Measurements from ENCODE around the gene TOX3. TPM values are rescaled to one million over a fixed set of nuclear protein-coding genes. Genes with fewer than 3 reads are reported as not detected.

The TOX3 gene
- total RNA-seq, 1 experiment from 2014 or later: 20.2 TPM

DNA sequence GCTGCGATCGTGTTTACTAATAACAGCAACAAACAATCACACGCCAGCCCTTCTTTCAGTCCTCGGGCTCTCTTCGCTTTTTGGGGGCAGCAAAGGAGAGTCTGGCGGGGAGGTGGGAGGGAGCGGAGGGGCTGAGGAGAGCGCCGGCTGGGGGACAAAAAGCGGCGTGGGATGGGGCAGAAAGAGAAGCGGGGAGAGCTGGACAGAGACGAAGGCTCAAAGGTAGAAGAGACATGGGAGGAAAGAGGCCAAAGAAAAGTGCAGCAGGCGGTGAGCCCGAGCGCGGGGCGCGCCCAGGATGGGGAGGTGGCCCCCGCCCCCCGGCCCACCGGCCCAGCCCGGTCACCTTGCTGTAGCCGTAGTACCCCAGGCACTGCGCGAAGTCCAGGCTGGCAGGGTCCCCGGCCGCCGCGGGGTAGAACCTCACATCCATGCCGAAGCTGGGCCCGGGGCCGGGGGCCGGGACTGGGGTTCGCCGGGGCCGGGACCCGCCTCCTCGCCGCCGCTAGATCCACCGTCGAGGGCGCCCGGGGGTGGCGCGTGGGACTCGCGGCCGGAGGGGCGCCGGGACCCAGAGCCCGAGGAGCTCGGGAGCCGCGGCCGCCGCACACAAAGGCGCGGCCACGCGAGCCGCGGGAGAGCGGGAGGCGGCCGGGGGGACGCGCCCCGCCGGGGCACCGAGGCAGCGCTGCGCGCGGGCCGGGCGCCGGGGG, 496 bp downstream of the TOX3 start:
- DNase-seq (ENCODE audit: low spot score): peak; percentile 42

DNA sequence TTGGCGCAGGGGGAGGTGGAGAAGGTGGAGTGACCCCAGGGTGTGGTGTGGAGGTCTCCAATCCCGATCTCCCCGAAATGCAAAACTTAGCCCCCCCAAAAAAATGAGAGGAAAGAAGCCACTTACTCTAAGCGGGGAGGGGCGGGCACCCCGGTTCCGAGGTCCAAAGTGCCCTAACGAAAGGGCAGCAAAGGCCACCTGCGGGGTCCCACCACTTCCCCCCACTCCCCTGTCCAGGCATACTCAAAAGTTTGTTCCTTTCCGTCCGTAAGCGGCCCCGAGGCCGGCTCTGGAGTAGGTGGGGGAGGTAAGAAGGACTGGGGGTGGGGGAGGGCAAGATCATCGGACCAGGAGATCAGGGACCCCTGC, 1.1 kb downstream of the TOX3 start:
- H3K36me3 Mint-ChIP-seq: peaks cover 3% of the 10 kb centered on the region; the same call in 1 of the 2 replicates
- DNase-seq (ENCODE audit: low spot score): no peak
- 0 out of 2 replicates have a peak, but pooled peaks have one; percentile 4 for ATAC-seq
- H3K4me1 Mint-ChIP-seq: peaks cover 47% of the 10 kb centered on the region
- POLR2A ChIA-PET: no interaction called here
- no peaks in the 10 kb centered on the region for H3K9me3 Mint-ChIP-seq
- CTCF ChIA-PET: interaction anchor here (3.7 kb wide), 1 partner anchor 354 kb away, joined by 27 read pairs; no protein-coding TSS in a partner anchor
- peak overlapping the region; percentile 91 for H3K4me3 Mint-ChIP-seq
- peaks cover 39% of the 10 kb centered on the region for H3K27me3 Mint-ChIP-seq (ENCODE audit: low read depth)
- no peak overlapping the region for H3K27ac Mint-ChIP-seq
- no peak for TF ChIP-seq PRRX2 (CRISPR knock-in tag; IDR thresholded peaks at IDR 0.05)
- TF ChIP-seq SP1 (CRISPR knock-in tag; conservative IDR thresholded peaks at IDR 0.05): 0 out of 2 replicates have a peak, but pooled peaks have one; percentile 6
- TF ChIP-seq ETV6 (CRISPR knock-in tag; IDR thresholded peaks at IDR 0.05): no peak

More for the DNA sequence above, 496 bp downstream of the TOX3 start:
- H3K27me3 Mint-ChIP-seq (ENCODE audit: low read depth): peaks cover 44% of the 10 kb centered on the region
- peak overlapping the region; percentile 91 for H3K4me3 Mint-ChIP-seq
- ChIA-PET POLR2A (interaction anchor here (0.6 to 1.1 kb wide), 2 partner anchors 24 to 88 kb away, joined by 3 read pairs; no protein-coding TSS in a partner anchor), CTCF (interaction anchor here (0.9 to 3.7 kb wide), 3 partner anchors 20 to 367 kb away, joined by 3 to 27 read pairs (median 11); no protein-coding TSS in a partner anchor)
- no peaks in the 10 kb centered on the region; the same call in 1 of the 2 replicates for H3K36me3 Mint-ChIP-seq
- no peak overlapping the region for H3K27ac Mint-ChIP-seq
- no peaks in the 10 kb centered on the region for H3K9me3 Mint-ChIP-seq
- peaks cover 47% of the 10 kb centered on the region for H3K4me1 Mint-ChIP-seq
- TF ChIP-seq SP1 (CRISPR knock-in tag; conservative IDR thresholded peaks at IDR 0.05) (0 out of 2 replicates have a peak, but pooled peaks have one; percentile 23), NR2C2 (CRISPR knock-in tag; IDR thresholded peaks at IDR 0.05) (no peak)
- TF ChIP-seq, protein P1, sequence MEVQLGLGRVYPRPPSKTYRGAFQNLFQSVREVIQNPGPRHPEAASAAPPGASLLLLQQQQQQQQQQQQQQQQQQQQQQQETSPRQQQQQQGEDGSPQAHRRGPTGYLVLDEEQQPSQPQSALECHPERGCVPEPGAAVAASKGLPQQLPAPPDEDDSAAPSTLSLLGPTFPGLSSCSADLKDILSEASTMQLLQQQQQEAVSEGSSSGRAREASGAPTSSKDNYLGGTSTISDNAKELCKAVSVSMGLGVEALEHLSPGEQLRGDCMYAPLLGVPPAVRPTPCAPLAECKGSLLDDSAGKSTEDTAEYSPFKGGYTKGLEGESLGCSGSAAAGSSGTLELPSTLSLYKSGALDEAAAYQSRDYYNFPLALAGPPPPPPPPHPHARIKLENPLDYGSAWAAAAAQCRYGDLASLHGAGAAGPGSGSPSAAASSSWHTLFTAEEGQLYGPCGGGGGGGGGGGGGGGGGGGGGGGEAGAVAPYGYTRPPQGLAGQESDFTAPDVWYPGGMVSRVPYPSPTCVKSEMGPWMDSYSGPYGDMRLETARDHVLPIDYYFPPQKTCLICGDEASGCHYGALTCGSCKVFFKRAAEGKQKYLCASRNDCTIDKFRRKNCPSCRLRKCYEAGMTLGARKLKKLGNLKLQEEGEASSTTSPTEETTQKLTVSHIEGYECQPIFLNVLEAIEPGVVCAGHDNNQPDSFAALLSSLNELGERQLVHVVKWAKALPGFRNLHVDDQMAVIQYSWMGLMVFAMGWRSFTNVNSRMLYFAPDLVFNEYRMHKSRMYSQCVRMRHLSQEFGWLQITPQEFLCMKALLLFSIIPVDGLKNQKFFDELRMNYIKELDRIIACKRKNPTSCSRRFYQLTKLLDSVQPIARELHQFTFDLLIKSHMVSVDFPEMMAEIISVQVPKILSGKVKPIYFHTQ (CRISPR knock-in tag; IDR thresholded peaks at IDR 0.05): no peak
- TF ChIP-seq, protein P2, sequence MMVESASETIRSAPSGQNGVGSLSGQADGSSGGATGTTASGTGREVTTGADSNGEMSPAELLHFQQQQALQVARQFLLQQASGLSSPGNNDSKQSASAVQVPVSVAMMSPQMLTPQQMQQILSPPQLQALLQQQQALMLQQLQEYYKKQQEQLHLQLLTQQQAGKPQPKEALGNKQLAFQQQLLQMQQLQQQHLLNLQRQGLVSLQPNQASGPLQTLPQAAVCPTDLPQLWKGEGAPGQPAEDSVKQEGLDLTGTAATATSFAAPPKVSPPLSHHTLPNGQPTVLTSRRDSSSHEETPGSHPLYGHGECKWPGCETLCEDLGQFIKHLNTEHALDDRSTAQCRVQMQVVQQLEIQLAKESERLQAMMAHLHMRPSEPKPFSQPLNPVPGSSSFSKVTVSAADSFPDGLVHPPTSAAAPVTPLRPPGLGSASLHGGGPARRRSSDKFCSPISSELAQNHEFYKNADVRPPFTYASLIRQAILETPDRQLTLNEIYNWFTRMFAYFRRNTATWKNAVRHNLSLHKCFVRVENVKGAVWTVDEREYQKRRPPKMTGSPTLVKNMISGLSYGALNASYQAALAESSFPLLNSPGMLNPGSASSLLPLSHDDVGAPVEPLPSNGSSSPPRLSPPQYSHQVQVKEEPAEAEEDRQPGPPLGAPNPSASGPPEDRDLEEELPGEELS (CRISPR knock-in tag; IDR thresholded peaks at IDR 0.05): 0 out of 2 replicates have a peak, but pooled peaks have one; percentile 53
- ATAC-seq: peak; percentile 9

DNA sequence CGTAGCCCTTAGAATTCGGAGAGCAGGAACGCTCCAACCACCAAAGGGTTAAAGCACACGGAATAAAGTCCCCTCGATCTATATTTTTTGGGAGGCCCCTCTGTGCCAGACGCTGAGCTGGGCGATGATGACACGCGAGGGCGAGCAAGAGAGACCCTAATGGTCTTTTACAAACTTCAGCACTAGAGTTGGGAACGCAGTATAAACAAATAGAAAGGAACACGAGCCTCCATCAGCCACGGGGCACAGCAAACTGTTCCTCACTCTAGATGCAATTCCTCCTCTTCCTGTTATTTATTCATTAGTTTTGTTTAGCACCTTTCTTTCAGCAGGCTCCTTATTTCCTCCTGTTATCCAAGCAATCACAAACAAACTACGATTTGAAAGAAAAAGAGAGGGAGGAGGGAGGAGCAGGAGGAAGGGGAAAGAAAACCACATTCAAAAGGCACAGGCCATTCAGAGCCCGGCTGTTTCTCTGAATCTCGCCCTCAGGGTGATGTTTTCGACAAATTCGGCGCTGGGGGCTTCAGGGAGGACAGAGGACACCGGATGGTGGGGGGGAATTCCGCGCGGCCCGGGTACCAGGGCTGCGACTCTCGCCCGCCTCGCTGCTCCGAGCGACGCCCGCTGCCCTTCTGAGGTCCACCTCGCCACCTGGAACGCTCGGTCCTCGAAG, 1.6 kb downstream of the TOX3 start:
- peak; percentile 7; the same call in 1 of the 2 replicates for ATAC-seq
- peak overlapping the region; percentile 22; the same call in 1 of the 2 replicates for H3K27ac Mint-ChIP-seq

DNA sequence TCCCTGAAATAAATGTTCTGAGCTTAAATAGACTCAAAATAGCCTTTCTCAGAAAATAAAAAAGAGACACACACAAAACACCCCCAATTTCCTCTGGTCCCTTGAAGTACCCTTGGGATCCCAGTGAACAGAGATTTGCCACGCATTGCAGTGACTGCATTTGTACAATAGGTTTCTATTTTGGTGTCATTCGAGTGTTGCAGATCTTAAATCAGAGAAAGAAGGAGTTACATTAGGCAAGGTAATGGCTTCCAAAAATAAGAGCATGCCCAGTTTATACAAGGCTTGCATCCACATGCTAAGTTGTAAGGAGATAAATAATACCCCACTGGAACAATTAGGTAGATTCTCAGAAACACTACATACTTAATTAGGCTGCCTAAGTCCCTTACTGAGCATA, 2.2 kb downstream of the TOX3 start:
- CTCF ChIA-PET: no interaction called here
- Mint-ChIP-seq H3K27ac (no peak overlapping the region), H3K4me3 (peak overlapping the region; percentile 91), H3K4me1 (peaks cover 49% of the 10 kb centered on the region), H3K9me3 (no peaks in the 10 kb centered on the region), H3K27me3 (ENCODE audit: low read depth) (peaks cover 28% of the 10 kb centered on the region), H3K36me3 (peaks cover 9% of the 10 kb centered on the region)
- POLR2A ChIA-PET: no interaction called here
- ATAC-seq (no peak), DNase-seq (ENCODE audit: low spot score) (no peak)
- TF ChIP-seq SP1 (CRISPR knock-in tag; conservative IDR thresholded peaks at IDR 0.05) (no peak), TCF7 (CRISPR knock-in tag; IDR thresholded peaks at IDR 0.05; ENCODE audit: low read depth) (no peak), TEAD4 (CRISPR knock-in tag; IDR thresholded peaks at IDR 0.05) (no peak), ZNF396 (CRISPR knock-in tag; IDR thresholded peaks at IDR 0.05; ENCODE audit: borderline replicate concordance) (no peak), TP53 (CRISPR knock-in tag; IDR thresholded peaks at IDR 0.05) (no peak), GABPB1 (CRISPR knock-in tag; IDR thresholded peaks at IDR 0.05) (no peak), ZNF423 (CRISPR knock-in tag; IDR thresholded peaks at IDR 0.05) (no peak), ETV6 (CRISPR knock-in tag; IDR thresholded peaks at IDR 0.05) (no peak)
- TF ChIP-seq, protein P3, sequence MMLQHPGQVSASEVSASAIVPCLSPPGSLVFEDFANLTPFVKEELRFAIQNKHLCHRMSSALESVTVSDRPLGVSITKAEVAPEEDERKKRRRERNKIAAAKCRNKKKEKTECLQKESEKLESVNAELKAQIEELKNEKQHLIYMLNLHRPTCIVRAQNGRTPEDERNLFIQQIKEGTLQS (CRISPR knock-in tag; conservative IDR thresholded peaks at IDR 0.05): no peak
- TF ChIP-seq, protein P4, sequence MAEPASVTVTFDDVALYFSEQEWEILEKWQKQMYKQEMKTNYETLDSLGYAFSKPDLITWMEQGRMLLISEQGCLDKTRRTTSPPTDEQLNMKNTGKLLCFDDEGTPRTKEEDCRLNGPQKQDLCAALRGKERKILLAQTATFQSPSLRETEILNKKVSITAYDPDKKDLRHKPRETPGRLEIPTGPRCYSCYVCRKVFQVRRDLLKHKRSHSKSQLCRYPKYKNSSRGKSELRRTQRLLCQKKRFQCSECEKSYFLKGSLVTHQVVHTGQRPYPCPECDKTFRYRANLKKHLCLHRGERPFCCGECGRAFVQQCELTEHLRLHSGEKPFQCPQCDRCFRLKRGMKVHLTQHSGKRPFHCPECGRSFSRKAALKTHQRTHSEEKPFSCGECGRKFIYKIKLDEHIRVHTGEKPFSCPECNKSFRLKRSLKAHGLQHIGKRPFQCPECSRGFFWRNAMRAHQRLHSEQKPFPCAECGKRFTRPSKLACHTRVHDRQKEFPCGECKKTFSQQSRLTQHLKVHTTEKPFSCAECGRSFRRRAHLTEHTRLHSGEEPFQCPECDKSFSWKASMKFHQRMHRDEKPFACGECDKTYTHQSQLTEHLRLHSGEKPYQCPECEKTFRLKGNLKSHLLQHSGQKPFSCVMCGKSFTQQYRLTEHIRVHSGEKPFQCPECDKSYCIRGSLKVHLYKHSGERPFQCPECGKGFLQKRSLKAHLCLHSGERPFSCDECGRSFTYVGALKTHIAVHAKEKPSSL (CRISPR knock-in tag; conservative IDR thresholded peaks at IDR 0.05): no peak
- TF ChIP-seq, protein P5, sequence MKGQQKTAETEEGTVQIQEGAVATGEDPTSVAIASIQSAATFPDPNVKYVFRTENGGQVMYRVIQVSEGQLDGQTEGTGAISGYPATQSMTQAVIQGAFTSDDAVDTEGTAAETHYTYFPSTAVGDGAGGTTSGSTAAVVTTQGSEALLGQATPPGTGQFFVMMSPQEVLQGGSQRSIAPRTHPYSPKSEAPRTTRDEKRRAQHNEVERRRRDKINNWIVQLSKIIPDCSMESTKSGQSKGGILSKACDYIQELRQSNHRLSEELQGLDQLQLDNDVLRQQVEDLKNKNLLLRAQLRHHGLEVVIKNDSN (CRISPR knock-in tag; IDR thresholded peaks at IDR 0.05): no peak

More for the DNA sequence above, 1.6 kb downstream of the TOX3 start:
- peaks cover 7% of the 10 kb centered on the region; the same call in 1 of the 2 replicates for H3K36me3 Mint-ChIP-seq
- H3K4me3 Mint-ChIP-seq: peak overlapping the region; percentile 91
- CTCF ChIA-PET: no interaction called here
- peaks cover 50% of the 10 kb centered on the region for H3K4me1 Mint-ChIP-seq
- DNase-seq (ENCODE audit: low spot score): peak; percentile 43
- POLR2A ChIA-PET: no interaction called here
- H3K27me3 Mint-ChIP-seq (ENCODE audit: low read depth): peaks cover 34% of the 10 kb centered on the region
- no peaks in the 10 kb centered on the region for H3K9me3 Mint-ChIP-seq
- TF ChIP-seq RELA (CRISPR knock-in tag; IDR thresholded peaks at IDR 0.05; ENCODE audit: borderline replicate concordance): no peak
- no peak for TF ChIP-seq ZNF138 (CRISPR knock-in tag; conservative IDR thresholded peaks at IDR 0.05)
- TF ChIP-seq MYBL2 (CRISPR knock-in tag; IDR thresholded peaks at IDR 0.05): 0 out of 2 replicates have a peak, but pooled peaks have one; percentile 19
- TF ChIP-seq, protein P3 (CRISPR knock-in tag; conservative IDR thresholded peaks at IDR 0.05): no peak
- TF ChIP-seq NFYB (CRISPR knock-in tag; conservative IDR thresholded peaks at IDR 0.05; ENCODE audit: low read depth): no peak
- TF ChIP-seq KAT7 (CRISPR knock-in tag; IDR thresholded peaks at IDR 0.05; ENCODE audit: borderline replicate concordance): 0 out of 2 replicates have a peak, but pooled peaks have one; percentile 22
- no peak for TF ChIP-seq JUN (CRISPR knock-in tag; IDR thresholded peaks at IDR 0.05)

Measured in WTC11 (cell line).